Nephron (organoid): ENCODE data around the gene SLC47A2.

Experiments
- H3K27ac Mint-ChIP-seq, 3 experiments: 2 replicates each; pipeline ENCODE4 v1.8.0; 2020; ENCODE audit warnings: mixed read lengths in 3 of 3, mild to moderate bottlenecking in 2 of 3, moderate library complexity in 1 of 3
- H3K27me3 Mint-ChIP-seq: 2 replicates; pipeline ENCODE4 v1.8.0; 2021; ENCODE audit warnings: low read depth, mild to moderate bottlenecking, moderate library complexity, mixed read lengths
- H3K36me3 Mint-ChIP-seq: 2 replicates; pipeline ENCODE4 v1.8.0; 2020; ENCODE audit warnings: low read depth, mixed read lengths
- H3K4me1 Mint-ChIP-seq: 2 replicates; pipeline ENCODE4 v1.8.0; 2020; ENCODE audit warnings: mixed read lengths
- H3K4me3 Mint-ChIP-seq, 3 experiments: 2 replicates each; pipeline ENCODE4 v1.8.0; 2020; ENCODE audit warnings: mild to moderate bottlenecking in 3 of 3, mixed read lengths in 3 of 3, moderate library complexity in 2 of 3
- H3K9me3 Mint-ChIP-seq: 2 replicates; pipeline ENCODE4 v1.8.0; 2020; ENCODE audit warnings: mixed read lengths
- TF ChIP-seq, protein P1 (sequence below), 3 experiments: fragments of 200-600 bp; sonication (generic); IDR thresholded peaks; one replicate each; pipeline ENCODE4 v1.5.0; 2021; ENCODE audit warnings: antibody characterized with exemption in 3 of 3; ENCODE audit not compliant: unreplicated experiment in 3 of 3

Gene SLC47A2

DNA sequence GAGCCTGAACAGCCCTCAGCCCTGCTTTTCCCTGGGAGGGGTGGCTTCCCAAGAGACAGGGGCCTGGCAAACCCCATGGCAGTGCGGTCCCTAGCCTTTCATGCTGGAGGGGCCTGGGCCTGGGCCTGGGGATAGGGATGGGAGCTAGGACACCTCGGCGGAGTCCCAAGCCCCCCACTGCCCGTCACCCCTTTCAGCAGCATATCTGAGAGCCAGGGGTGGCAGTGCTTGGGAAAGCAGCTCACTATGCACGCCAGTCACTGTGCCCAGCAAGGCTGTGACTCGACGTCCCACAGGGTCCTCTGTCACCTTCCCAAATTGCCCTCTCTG is 612 bp upstream of the SLC47A2 start:
- Mint-ChIP-seq H3K4me3 (no peak overlapping the region), H3K36me3 (no peaks in the 10 kb centered on the region), H3K4me1 (peaks cover 36% of the 10 kb centered on the region), H3K9me3 (no peaks in the 10 kb centered on the region), H3K27ac (no peak overlapping the region), H3K27me3 (peaks cover 6% of the 10 kb centered on the region)
- TF ChIP-seq, protein P1, sequence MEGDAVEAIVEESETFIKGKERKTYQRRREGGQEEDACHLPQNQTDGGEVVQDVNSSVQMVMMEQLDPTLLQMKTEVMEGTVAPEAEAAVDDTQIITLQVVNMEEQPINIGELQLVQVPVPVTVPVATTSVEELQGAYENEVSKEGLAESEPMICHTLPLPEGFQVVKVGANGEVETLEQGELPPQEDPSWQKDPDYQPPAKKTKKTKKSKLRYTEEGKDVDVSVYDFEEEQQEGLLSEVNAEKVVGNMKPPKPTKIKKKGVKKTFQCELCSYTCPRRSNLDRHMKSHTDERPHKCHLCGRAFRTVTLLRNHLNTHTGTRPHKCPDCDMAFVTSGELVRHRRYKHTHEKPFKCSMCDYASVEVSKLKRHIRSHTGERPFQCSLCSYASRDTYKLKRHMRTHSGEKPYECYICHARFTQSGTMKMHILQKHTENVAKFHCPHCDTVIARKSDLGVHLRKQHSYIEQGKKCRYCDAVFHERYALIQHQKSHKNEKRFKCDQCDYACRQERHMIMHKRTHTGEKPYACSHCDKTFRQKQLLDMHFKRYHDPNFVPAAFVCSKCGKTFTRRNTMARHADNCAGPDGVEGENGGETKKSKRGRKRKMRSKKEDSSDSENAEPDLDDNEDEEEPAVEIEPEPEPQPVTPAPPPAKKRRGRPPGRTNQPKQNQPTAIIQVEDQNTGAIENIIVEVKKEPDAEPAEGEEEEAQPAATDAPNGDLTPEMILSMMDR (IDR thresholded peaks at IDR 0.05; ENCODE audit: unreplicated experiment in 3 of 3), result no peak

GRCh38 chr17:19714542-19715411 is 1.6 kb downstream of the SLC47A2 start:
- TF ChIP-seq, protein P1 (IDR thresholded peaks at IDR 0.05; ENCODE audit: unreplicated experiment in 3 of 3), result no peak
- Mint-ChIP-seq H3K27ac (no peak overlapping the region), H3K9me3 (no peaks in the 10 kb centered on the region), H3K36me3 (no peaks in the 10 kb centered on the region), H3K27me3 (no peaks in the 10 kb centered on the region), H3K4me3 (no peak overlapping the region), H3K4me1 (peaks cover 14% of the 10 kb centered on the region)

DNA sequence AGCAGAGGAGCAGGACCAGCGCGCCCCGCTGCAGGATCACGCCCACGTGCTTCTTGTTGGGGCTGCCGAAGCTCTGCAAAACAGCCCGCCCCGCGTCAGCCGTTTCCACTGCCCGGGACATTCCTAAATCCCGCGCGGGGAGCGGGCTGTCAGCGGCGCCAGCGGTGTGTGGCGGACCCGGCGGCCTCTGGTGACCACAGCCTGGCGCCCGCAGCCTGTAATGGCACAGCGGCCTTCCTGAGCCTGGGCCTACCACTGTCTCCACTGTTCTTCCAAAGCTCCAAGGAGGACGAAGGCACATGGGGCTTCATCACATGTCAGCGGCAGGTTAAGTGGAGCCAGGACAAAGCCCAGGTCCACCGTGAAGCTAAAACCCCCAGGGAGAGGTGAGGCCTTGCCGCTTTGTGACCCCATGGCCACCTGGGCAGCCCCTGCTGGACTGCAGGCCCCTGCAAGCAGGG is 2.5 kb downstream of the SLC47A2 start:
- Mint-ChIP-seq H3K27me3 (no peaks in the 10 kb centered on the region), H3K9me3 (no peaks in the 10 kb centered on the region), H3K4me1 (peaks cover 8% of the 10 kb centered on the region), H3K4me3 (no peak overlapping the region), H3K27ac (no peak overlapping the region), H3K36me3 (no peaks in the 10 kb centered on the region)
- TF ChIP-seq, protein P1 (IDR thresholded peaks at IDR 0.05; ENCODE audit: unreplicated experiment in 3 of 3), result no peak

DNA sequence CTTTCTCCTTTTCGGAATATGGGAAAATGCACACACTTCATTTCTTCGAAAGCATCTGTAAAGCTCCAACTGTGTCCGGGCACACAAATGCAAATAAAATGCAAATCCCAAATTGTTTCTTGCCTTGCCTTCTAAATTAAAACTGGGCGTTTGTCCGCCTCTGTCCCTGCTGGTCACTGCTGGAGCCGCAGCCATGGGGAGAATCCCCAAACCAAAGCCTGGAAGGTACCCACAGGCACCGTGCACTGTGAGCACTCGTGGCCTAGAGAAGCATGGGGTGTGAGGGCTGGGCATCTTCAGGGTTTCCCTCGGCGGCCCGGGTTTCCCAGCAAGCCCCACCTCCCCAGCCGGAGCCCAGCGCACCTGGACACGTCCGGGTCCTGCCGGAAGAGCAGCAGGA is 2.9 kb downstream of the SLC47A2 start:
- Mint-ChIP-seq H3K4me3 (no peak overlapping the region), H3K9me3 (no peaks in the 10 kb centered on the region), H3K27me3 (no peaks in the 10 kb centered on the region), H3K36me3 (no peaks in the 10 kb centered on the region), H3K27ac (no peak overlapping the region), H3K4me1 (peaks cover 7% of the 10 kb centered on the region)
- TF ChIP-seq, protein P1 (IDR thresholded peaks at IDR 0.05; ENCODE audit: unreplicated experiment in 3 of 3), result no peak

DNA sequence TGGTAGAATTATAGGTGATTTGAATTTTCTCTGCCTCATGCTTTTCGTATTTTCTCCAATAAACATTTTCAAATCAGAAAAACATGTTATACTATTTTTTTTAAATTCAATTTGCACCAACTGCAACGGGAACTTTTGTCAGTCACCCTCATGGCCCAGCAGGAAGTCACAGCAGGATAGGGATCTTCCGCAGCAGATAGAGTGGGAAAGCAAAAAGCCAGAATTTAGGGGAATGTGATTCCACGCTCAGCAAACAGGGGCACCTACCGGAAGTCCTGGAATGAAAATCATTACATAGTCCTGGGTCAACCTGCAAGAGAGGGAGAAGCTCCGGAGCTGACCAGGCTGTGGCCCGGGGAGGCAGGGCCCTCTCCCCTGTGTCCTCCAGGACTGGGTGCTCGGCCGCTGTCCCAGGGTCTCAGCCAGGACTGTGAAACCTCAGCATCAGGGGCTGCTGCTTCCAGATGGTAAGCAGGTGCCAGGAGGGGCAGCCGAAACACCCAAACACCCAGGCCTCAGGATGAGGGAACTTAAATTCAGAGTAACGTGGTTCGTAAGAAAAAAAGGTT is 3.9 kb downstream of the SLC47A2 start:
- H3K36me3 Mint-ChIP-seq, result no peaks in the 10 kb centered on the region
- no peaks in the 10 kb centered on the region for H3K9me3 Mint-ChIP-seq
- no peaks in the 10 kb centered on the region for H3K27me3 Mint-ChIP-seq
- peaks cover under 1% of the 10 kb centered on the region for H3K4me1 Mint-ChIP-seq
- TF ChIP-seq, protein P1 (IDR thresholded peaks at IDR 0.05; ENCODE audit: unreplicated experiment in 3 of 3), result no peak
- H3K27ac Mint-ChIP-seq, result no peak overlapping the region
- no peak overlapping the region for H3K4me3 Mint-ChIP-seq
